Eye (tissue), 1 donor: Measurements from ENCODE around the gene SORBS2.

ENCODE experiments used
- DNase-seq: peaks from one replicate; pipeline ENCODE4 v3.0.0-alpha.2; 2015

The SORBS2 gene

DNA sequence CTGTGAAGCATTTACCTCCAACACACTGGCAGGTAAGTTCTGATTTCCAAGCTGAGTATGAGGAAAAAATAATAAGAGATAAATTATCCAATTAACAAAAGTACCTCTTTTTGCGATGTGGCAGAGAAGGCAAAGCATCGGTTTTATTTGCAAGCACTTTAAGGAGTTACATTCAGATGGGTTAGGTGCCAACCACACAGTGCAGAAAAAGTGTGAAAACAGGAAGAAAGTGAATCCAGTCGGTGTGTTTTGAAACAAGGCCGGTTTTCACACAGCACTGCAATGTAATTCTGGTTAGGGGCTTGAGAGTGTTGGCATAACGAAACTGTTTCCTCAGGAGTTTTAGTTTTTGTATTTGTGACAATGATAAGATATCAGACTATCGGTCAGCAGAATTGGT, 145.8 kb downstream of the SORBS2 start:
- no peak for DNase-seq

DNA sequence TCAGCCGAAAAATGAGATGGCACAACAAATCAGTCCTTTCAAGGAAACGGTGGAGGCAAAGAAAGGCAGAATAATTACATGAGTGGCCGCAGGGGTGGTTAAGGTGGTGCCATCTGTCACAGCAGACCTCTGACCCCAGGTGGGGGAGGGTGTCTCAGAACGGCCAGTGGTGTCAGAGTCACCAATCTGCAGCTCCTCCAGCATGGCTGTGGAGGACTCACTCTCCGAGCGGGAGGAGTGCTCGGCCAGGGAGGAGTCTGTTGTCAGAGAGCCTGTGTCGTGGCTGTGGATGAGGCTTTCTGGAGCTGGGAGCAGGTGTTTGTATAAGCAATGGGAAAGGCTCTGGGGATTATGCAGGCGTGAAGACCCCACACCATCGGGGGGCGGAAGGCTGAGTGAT, 146.3 kb downstream of the SORBS2 start:
- DNase-seq: peak; percentile 43

DNA sequence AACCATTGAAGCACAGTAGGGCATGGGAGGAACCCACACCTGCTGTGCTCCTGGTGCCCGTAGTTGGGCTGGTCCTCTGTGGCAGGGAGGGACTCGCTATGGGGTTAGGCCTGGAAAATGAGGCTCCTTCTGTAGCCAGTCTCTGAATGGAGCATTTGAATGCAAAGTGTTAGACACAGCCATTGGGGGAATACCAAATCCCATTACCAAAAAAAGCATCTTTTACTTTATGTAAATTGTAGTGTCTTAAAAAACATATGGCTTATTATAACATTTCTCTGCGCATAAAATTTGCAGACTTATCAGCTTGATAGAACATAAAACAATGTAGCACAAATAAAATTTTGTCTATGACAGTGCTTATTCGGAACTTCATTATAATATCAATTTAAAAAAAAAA, 147.5 kb downstream of the SORBS2 start:
- no peak for DNase-seq

DNA sequence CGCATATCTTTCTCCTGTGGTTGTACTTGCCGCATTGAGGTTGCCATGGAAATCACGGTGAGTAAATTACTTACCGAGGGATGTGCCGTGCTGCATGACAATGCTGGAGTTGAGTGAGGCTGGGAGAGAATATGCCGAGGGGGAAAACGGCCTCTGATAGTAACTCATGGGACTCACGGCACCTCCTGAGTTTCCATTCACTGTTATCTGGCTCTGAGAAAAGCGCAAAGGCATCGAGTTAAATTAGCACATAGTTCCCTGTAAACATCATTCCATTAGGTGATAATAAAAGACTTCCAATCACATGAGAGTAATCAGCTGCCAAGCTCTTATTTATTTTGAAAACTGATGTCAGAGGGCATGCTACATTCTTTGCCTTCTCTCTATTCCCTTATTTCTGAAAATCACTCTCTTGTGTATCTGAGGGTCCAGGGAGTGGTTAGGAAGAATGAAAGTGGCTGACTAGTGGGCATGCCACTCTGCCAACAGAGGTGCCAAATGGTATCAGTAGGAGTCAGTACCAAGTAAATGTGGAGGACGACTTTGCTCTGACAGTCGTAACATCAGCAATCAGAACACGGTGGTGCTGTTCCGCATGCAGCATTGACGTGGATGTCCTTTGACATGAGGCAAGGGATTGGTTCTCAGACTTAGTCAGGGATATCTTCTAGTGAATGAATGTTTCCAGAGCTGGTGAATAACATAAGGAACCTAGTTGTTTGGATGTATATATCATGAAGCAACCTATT, 149.8 kb downstream of the SORBS2 start:
- no peak for DNase-seq

DNA sequence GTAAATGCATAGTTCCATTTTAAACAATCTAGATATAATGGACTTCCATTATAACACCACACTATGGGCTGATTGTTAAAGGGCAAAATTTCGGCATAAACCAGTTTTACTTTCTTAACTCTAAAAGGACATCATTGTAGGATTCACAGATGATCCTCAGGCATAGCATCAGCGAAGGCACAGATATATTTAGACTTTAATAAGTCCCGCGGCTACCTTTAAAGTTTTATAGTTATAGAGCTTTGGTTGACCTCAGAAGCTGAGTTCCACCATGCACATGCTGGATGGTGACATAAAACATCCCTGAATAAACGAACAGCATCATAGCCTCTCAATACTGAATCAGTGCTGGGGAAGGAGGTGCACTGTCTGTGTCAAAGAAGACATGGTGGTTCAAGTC, 151.7 kb downstream of the SORBS2 start:
- no peak for DNase-seq

DNA sequence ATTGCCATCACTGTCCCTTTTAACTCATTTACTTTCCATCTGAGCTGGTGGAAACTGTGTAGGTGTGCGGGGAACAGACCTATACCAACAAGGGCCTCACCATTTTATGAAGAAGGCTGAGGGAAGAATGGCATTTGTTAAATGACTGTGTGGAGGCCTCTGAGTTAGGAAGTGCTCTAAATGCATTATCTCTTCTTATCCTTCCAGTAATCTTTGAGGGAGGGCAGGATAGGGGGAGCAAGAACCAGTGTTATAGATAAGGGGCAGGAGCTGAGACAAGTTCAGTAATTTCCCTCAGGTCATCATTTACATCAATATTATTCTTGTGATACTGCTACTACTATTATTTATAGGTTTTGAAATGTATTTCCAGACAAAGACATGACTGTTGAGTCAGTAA, 154.3 kb downstream of the SORBS2 start:
- no peak for DNase-seq

DNA sequence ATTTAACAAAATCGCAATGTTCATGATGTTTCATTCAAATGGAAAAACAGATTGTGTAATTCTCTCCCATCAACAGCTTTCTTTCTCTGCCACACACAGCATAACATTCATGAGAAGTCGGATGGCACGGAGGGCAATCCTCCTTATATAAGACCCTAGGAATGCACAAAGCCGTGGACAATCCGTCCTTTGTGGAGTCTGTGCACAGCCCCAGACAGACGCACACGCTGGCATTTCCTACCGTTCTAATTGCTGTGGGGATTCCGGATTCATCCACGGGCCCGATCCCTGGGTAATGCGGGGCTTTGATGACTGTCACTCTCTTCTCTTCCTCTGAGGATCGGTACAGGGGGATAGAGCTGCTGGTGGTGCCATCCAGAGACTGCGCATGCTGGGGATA, 154.8 kb downstream of the SORBS2 start:
- DNase-seq: no peak

DNA sequence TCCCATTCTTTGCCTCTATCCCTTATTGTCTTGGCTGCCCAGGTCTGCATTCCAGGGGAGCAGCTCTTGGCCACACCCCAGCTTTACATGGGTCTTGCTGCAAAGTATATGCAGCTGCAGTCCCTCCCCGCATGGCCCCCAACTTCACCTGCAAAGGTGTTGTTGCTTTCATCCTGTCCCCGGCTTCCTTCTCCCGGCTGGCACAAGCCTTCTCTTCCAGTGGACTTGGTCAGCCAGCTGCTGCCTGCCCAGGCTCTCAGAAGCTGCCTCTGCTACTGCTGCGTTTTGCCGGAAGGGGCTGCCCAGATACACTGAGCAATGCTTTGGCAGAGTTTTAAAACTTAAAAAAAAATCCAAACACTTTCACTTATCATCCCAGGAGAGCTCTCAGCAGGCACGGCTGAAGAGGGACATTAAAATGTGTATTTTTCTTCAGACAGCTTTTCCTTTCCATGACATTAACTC, 155.5 kb downstream of the SORBS2 start:
- no peak for DNase-seq

DNA sequence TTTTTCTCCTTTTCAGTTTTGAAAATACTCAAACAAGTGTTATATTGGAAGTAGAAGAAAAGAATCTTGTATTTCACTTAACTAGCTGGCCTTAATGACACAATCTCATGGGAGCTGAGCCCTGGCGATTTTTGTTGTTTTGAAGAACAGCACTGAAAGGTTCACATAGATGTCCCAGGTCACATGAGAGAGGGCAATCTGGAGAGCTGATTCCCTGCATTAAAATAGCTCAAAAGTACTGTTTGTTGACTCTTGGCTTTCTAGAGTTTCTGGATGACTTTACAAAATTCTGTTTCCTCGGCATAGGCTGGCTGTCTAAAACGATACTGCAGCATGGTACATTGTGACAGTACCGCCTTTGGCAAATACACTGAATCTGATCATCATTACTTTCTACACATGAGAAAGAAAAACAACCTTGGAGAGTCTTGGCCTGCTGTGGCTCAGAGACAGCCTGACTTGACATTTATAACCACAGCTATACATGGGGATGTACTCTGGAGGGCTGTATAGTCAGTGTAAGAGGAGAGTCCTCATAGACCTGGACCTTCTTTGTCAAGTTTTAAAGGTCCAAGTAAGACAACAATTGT, 156.9 kb downstream of the SORBS2 start:
- DNase-seq: no peak

DNA sequence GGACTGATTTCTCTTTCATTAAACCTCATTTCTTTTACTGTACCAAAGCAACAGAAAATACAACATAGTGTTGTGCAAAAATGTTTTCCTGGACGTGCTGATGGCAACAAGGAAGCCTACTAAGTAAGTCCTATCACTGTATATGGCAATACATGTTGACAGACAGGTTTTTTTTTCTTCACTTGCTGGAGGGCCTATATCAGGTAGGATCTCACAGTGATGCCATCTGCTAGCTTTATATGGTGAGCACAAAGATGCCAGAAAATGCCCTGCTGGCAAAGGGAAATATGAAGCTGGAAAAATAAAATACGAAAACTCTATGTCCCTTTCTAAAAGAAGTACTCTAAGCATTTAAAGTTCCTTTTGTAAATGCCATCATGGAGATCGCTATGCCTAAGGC, 157.7 kb downstream of the SORBS2 start:
- DNase-seq: no peak

DNA sequence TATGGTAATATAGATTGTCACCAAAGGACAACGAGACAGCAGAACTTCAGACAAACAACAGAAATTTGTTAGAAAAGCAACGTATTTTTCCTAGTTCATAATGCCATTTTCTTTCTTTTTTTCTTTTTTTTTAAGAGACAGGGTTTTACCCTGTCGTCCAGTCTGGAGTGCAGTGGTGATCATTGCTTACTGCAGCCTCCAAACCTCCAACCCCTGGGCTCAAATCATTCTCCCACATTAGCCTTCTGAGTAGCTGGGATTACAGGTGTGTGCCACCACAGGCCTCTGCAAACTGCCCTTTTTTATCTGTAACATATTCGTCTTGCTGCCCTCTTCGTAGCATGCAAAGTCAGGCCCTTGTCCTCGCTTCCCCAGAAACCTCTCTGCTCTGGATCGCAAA, 160.1 kb downstream of the SORBS2 start:
- DNase-seq: no peak

DNA sequence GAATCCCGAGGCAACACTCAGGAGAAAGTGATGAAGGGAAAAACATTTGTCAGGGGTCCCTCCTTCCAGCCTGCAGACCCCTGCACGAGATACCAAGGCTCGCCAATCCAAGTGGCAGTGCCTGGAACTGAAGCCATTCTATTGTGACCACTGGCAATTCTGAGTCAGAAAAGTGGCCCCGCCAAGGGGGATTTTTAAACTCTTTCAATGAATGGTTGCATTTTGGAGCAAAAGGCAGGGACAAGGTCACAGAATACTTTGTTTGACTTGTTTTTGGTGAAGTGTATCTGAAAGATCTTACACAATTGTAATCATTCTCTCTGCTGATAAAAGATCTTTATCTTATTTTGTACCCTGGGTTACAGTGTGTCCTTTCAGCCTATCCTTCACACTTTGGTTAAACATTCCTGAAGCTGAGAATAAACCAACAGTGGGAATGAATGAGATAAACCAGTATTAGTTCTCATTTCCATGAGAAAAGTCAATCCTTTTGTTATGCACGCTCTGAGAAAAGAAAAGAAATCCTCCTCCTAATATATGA, 160.8 kb downstream of the SORBS2 start:
- DNase-seq: no peak

DNA sequence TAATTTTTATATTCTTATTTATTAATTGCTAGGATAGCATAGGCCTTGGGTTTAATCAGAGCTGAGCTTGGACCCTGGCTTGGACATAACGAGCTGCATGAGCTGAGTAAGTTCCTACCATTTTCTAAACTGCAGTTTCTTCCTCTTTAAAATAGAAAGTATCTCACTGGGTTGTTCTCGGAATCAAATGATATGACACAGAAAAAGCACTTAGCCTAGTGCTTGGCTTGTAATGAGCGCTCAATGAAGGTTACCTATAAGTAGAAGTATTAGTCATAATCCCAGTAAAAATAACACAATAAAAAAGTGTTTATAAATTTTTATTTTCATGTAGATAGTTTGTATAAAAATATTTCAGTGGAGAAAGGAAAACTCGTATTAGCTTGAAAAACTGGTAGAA, 163.4 kb downstream of the SORBS2 start:
- no peak for DNase-seq

DNA sequence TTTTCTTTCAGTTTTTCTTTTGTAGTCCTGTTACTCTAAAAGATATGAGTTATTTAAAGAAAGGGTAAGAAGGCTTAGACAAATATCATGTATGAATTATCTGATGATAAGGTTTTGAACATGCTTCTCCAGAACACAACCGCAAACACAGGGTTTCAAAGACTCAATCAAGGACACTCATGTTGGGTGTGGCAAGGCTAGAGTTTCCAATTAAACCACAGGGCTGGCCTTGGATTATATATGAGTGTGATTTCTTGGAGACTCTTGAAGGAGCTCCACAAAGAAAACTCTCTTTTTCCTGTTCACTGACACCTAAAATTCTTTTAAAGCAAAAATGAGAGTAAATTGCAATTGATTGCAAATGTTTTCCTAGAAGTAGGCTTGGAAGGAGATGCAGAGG, 166.6 kb downstream of the SORBS2 start:
- no peak for DNase-seq

DNA sequence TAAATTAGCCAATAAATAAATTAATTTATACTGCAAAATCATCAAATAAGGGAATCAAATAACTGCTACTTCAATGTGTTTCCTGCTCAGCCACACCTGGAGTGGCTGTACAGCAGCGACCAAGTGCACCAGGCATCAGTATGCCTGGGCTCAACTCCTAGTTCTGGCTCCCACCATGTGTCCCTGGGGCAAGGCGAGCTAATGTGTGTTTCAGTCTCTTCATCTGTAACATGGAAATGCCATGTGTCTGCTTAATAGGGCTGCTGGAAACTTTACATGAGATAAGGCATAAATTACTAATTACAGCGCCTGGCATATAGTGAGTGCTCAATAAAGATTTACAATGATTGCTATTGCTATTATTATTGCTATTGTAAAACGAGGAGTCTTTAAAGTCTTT, 167.6 kb downstream of the SORBS2 start:
- DNase-seq: no peak

DNA sequence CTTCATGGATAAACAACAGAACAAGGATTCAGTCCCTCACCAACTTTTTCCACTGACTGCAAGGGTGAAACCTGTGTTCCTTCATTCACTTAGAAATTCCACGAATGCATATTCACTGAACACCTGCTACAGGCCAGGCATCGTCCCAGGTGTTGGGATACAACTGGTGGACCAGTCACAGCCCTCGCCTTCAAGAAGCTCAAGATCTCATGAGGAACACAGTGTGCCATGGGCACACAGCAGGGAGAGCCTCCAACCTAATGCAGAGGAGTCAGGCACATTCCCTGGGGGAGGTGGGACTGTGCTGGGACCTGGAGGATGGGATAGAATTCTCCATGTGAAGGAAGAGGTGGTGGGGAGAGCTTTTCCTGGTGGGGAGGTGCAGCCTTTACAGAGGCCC, 169.1 kb downstream of the SORBS2 start:
- no peak for DNase-seq

DNA sequence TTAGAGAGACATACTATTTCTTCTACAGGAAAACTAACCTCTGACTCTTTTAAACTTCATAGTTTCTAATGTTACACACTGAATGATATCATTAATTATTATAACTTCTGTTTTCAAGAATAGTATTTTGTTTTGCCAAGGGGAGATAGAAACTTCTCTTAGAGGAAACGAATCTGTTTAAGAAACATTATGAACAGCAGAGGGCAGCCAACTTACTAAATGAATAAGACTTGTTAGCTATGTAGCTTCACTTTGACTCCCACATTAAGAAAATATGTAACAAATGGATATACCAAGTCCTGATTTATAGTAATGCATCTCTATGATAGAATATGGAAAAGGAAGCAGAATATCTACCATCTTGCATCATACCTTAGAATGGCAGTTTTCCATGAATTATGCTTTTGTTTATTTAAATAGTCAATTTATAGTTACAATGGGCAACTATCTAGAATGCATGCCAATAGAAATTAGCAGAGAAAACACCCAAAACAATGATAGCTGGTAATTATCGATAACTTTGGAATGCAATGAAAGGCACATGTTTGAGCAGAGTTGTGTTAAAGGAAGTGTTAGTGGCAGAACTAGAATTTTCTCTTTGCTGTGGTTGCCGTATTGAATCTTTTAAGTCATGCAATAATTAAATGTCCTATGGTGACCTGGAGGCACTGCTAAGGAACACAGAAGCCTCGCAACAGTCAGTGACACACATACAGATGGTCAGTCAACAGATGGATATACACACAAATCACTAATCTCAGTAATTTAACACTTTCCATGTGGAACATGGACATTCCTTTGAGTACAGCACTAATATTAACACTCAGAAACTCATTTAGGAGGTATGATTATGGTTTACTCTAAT, 171.0 kb downstream of the SORBS2 start:
- DNase-seq: peak; percentile 80

DNA sequence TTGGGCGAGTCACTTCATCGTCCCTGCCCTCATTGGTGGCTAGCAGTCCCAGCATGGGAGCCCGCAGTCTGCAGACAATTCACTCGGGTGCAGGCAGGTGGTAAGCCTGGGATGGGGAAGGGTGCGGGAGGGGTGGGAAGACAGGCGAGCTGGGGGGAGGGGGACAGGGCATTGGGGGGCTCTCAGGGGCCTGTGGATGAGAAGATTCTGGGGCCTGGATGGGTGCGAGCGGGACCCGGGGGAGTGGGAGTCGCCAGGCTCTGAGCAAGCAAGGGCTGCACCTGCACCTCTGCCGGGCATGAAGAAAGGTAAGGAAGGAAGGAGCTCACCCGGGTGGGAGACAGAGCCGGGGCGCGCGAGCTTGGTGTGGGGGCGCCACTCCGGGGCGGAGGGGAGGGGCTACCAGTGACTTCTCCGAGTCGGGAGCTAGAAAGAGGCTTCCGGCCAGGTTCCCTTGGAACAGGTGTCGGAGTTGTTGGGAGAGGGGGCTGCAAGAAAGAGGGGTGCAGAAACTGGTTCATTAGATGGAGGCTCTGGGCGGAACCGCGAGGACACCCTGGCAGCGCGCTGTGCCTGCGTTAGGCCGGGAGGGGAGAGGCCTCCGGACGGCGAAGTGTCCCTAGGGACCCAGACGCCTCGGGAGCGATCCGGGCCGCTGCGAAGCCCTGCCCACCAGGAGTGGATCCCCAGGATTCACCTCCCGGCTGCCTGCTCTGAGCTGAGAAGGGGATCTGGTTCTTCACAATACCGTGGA, 173.3 kb downstream of the SORBS2 start:
- peak; percentile 46 for DNase-seq

DNA sequence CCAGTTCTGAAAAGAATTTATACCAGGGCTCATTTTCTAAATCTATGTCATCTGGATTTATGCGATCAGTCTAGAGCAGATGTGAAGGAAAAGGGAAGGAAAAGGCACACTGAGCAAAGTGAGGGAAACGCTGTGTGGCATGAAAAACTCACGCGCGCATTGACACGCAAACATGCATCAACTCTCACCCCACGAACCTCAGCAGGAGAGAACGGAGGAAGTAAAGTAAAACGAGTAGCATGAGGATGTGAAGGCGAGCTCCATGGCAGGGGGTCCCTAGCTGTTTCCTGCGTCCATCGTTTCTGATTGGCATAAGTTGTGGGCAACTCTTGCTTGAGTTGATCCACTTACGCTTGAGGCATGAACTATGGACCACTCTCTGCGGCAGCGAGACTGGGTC, 173.9 kb downstream of the SORBS2 start:
- DNase-seq: peak; percentile 35

DNA sequence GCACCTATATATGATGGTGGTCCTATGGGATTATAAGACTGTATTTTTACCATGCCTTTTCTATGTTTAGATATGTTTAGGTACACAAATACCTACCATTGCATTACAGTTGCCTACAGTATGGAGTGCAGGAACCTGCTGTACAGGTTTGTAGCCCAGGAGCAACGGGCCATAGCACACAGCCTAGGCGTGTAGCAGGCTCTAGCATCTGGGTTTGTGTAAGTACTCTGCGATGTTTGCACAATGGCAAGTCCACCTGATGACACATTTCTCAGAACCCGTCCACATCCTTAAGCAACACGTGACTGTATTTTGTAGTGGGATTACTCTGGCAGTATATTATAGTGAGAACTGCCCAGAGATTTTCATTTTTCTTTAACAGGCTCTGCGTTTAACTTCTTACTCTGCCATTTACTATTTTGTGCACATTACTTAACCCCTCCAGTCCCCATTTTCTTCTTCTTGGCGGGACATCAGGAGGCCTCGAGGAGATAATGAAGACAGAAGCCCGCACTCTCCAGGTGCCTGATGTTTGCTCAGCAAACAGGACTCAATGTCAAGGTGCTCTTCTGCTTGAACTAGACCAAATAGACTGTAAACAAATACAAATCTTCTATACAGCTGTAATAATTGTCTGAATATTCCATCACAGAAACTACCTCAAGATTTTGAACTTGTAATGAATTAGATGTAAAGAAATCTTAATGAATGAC, 174.7 kb downstream of the SORBS2 start:
- DNase-seq: no peak

DNA sequence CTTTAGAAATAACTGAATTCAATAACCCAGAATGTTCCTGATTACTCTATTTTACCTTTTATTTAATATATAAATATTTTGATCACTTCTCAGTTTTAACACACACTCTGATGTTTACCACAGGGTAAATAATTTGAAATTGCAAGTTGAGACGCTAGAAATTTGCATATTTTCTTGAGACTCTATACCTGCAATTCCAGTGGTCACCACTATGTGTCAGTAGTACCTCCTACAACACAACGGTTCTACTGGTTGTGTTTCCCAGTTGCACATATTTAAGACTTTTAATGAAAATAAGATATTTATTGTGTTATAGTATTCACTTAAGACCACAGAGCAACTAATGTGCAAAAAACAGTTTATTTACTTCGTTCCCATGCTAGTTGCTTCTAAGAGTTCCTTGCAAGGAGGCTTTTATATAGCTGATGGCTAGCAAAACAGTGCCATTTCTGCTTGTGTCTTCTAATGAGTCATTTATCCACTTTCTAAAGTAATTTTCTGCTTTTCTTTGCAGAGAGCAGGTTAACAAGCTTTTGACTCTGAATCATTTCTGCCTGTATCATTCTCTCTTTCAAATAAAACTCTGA, 177.8 kb downstream of the SORBS2 start:
- DNase-seq: no peak

DNA sequence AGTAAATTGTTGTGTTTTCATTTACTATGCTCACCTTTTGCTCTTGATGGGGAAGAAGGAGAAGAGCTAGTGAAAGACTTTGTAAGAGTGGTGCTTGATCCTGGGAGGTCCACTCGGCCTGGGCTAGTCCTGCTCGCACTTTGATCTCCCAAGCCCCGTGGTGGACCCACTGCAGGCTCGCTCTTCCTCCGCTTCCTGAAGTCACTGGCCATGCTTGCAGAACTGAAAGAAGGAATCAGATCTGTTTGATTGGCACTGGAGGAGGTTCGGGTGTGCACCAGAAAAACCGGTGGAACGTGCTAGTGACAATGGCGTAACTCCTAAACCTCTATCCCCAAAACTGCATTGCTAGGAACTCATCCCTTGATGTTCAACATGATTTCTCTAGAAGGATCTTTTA, 185.2 kb downstream of the SORBS2 start:
- no peak for DNase-seq
